Middle frontal gyrus (tissue), 1 donor: ENCODE data around the gene PRRT1.
A peak's percentile ranks its signal among the peaks of the same experiment; 100 is the strongest.
"Not testable (repeated sequence)": the region's sequence is repeated elsewhere in the genome, so short reads cannot be mapped to it uniquely, and the experiment has no call there.

ENCODE experiments used
- DNase-seq: peaks from one replicate; pipeline ENCODE4 v3.0.0-alpha.2; 2015; ENCODE audit warnings: low spot score; ENCODE audit errors: extremely low spot score

The PRRT1 gene

DNA sequence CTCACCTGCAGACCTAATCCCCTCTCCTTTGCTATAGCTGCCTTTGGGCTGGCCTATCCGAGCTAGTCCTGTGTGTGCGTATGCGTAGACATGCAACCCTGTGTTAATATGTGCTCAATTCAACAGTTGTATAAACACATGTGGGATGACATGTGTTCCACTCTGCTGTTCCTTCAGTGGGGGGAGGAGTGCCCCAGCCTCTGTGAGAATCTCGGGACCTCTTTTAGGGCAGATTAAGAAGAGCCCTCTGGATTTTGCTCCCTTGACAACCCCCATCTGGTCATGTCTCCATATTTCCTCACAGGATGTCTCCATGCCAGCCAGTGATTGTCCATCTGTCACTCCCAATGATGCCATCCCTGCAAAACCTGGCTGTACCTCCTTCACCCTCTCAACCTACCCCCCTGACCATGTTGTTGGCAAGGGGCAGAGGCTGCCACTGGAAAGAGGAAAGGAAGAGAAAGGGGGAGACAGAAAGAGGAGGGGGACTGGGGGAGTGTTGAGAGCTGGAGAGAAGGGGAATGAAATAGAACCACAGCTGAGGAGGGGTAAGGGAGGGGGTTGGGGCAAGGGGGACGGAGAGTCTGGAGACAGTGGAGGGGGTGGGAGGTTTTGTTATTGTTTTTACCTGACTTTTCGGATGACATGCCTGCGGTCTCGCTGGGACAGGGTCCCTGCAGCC is 417 bp downstream of the PRRT1 start:
- no peak for DNase-seq

GRCh38 chr6:32149932-32150870 is 1.5 kb downstream of the PRRT1 start:
- no peak for DNase-seq

DNA sequence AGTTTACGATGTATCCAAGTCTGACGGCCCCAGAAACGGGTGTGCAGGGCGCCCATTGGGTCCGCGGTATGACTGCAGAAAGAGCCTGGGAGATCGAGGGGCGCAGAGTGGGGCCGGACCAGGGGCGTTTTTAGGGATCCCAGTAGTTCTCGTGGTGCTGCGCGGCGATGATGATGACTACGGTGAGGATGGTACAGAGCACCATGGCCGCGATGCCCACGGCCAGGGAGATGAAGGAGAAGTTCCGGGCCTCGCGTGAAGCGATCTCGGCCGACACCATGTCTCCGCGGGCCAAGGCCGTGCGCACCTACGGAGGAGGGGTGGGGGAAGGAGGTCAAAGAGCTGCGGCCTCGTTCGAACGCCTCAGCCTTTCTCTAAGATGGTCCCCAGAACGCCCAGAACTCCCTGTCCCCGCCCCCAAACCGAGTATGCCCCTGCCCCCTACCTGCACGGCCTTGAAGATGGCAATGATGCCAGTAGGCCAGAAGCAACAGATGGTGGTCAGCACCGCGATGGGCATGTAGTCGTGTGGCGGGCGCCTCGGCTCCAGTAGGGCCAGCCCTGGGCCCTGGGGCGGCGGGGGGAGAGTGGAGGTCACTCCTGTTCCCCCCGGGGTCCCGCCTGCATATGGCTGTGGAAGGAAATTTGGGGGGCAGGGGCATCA is 2.5 kb downstream of the PRRT1 start:
- DNase-seq, result no peak

DNA sequence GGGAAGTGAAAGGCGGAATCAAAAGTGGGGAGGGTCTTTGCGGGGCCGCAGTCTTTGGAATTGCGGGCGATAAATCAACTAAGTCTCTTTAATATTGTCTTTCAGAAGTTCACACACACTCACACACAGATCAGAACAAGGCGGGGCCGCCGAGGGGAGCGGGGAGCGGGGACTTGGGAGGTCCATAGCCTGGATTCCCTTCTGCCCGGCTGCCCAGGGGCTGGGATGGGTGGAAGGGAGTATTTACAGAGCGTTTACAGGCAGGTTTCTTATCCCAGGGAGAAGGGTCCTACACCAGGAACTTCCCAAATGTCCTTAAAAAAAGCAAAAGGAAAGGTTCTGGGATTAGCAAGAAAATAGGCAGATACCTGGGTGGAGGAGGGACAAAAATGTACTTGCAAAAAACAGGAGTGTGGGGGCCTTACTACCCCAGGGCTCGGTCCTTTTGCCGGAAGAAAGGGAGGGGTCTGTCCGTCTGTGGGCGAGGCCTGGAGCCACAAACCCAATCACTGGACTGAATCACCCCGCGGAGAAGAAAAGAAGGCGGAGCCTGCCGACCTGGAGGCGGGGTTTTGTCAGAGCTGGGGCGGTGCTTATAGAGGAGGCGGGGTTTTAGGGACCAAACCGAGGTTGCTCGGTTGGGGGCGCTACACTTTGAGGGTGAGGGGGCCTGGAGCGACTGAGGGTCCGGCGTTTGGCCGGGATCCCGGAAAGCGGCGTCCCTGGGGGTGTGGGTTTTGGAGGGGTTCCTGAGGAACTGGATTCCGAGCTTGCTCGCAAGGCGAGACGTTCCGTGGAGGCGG is 3.2 kb downstream of the PRRT1 start:
- DNase-seq, result no peak

DNA sequence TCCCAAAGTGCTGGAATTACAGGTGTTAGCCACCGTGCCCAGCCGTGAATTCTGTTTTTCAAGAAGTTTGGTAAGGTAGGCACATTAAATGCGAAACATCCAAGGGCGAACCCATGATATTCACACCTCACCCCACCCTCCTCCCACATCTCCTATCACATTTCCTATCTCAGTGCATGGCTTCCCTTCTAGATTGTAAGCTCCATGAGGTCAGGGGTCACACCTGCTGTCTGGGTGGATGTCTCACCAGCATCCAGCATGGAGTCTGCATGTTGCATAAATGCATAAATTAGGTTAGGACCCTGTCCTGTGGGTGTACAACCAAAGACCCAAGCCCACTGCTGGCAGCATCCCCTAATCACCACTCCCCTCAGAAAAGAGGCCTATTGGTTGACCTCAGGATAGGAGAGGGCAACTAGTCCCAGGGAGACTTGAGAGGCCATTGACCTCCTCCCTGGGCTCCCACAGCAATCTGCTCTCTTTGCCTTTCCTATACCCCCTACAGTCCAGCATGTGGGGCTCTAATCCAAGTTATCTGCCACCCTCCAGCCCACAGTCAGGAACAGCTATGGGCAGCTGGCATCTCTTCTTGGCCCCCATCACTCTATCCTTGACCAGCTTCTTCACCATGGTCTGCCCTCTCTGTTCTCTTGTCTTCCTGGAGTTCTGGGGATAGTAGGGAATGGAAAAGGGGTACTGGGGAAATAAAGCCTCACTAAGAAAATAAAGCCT is 4.2 kb downstream of the PRRT1 start:
- DNase-seq, result no peak

DNA sequence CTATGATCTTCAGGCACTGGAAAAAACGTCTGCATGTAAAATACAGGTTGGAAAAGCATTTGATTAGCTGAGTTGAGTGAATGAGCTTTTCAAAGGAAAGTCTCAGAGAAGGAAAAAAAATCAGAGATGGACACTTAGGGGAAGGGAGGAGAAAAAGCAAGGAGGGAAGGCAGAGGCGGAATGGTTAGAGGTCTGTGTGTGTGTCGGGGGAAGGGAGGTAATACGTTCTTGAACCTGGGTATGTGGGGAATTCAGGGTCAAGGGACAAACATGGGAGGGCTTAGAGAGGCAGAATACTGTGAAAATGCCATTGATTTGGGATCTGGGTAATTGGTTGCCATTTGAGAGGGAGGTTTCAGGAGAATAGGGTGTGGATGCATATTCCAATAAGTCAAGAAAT is 5.1 kb downstream of the PRRT1 start:
- DNase-seq, result no peak

- no peak for DNase-seq
These were observed 5.5 kb downstream of the PRRT1 start for GRCh38 chr6:32146287-32146686.

- DNase-seq, result not testable (repeated sequence)
These were observed 7.5 kb downstream of the PRRT1 start for GRCh38 chr6:32144238-32144637.

DNA sequence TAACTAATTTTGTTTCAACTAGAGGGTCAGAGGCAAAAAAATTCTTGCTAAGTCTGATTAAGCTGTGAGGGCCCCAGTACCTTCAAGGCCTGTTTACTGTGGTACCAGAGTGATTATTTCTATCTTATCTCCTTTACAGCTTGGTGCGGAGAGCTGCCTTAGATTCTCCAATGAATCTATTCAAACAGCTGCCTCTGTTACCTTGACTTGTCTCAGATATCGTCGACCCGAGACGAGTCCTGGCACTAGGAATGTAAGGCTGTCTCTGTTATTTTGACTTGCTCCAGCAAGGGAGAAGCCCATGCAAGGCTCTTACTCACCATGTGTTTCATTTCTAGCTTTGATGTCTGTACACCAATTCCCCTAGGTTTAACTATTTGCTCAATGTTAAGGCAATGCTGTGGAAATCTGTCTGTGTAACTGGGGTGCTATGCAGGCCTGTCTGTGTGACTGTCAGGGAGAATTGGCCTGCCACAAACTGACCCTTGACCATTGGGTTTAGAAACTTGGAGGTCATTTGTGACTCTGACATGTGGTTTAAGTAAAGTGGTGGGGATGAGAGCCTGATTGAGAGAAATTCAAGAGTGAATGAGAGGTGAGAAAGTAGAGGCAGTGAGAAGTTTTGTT is 11.2 kb downstream of the PRRT1 start:
- DNase-seq, result no peak

DNA sequence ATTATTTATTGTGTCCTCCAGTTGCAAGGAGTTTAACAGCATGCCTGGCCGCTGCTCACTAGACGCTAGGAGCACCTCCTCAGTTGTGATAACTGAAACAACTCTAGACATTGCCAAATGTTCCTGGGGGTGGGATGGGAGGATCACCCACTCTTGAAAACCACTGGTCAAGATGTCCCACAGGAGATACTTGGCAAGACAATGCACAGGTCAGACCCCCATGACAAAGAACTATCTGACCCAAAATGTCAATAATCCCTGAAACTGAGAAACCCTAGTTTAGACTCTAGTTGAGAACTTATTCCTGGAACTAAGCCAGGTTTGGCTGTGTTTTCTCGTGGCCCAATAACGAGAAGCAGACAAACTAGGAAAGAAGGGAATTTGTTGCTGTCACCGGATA is 12.1 kb downstream of the PRRT1 start:
- no peak for DNase-seq

- no peak for DNase-seq
These were observed 14.3 kb downstream of the PRRT1 start for GRCh38 chr6:32137454-32137853.

- no peak for DNase-seq
These were observed 18.0 kb downstream of the PRRT1 start for GRCh38 chr6:32133786-32134185.

GRCh38 chr6:32132110-32132509 is 19.6 kb downstream of the PRRT1 start:
- no peak for DNase-seq

GRCh38 chr6:32131439-32131948 is 20.2 kb downstream of the PRRT1 start:
- DNase-seq, result no peak

GRCh38 chr6:32129297-32130088 is 22.2 kb downstream of the PRRT1 start:
- DNase-seq, result no peak

- no peak for DNase-seq
These were observed 22.9 kb downstream of the PRRT1 start for GRCh38 chr6:32128751-32129296.

DNA sequence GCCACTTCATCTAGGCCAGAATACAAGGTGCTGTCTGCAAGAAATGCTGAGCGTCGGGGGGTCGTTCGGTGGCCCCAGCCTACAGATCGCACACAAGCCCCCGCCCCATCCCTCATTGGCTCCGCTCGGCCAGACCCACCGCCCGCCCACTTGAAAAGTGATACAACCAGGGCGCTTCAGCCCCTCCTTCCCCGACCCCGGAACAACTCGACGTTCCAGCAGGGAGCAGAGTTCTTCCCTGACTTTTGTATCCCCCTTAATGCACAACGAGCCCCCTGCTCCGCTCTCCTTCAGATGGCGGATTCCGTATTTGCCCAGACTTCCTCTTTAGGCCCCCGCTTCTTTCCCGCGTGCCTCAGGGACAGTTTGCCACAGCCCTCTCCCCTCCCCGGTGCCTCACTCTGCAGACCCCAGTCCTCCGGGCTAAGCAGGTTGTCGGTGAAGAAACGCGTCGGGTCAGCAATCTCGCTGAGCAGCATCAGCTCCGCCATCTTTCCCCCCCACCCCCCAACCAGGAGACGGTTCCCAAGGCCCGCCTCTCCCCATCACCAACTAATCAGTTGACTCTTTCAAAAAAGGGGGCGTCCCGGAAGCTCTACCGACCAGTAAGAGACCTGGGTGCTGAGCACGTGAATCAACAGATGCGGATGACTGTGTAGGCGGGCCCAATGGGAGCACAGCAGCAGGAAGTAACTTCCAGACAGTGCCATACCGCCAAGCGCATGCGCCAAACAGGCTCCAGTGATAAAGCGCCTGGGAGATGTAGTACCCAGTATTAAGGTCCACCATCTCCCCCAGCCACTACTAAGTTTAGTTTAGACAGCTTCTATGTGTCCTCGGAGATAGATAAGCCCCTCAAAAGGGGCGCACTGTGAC is 23.8 kb downstream of the PRRT1 start, which contains the start of gene ATF6B:
Gene ATF6B, minus strand, starts transcription at position 530 of the 876 bp plus-strand sequence. Its CDS starts 39 bp downstream, at position 491.
- peak; percentile 99 for DNase-seq

DNA sequence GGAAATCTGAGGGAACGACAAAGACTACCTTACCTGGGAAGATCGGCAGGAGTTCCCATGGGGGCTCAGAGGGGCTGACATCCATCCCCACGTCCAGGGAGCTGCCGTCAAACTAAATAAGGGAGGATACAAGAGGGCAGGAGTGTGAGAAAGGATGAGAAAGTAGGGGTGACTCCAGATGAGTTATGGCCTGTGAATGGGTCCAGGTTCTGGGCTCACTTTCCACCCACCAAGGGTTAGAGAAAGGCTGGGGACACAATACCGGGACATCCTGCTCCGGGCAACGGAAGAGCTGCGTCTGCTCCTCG is 24.4 kb downstream of the PRRT1 start:
- DNase-seq, result no peak
